CD14-positive monocyte (primary cell): ENCODE measurements around the gene PPP2R2C. TPM values are rescaled to one million over a fixed set of nuclear protein-coding genes. Genes with fewer than 3 reads are reported as not detected.

Experiments
- DNase-seq, 3 donors: peaks; one replicate each; pipeline ENCODE4 v3.0.0-alpha.2; 2011 to 2022
- H2AFZ ChIP-seq: 2 replicates; pipeline ENCODE4 v1.6.0; 2012; ENCODE audit warnings: mild to moderate bottlenecking, low read depth, low read length, inconsistent platforms; ENCODE audit not compliant: insufficient read depth, poor library complexity, severe bottlenecking
- H3K27ac ChIP-seq, 2 donors: 1 replicate in 1 of 2; 2 replicates in 1 of 2; pipeline ENCODE4 v1.5.1; 2012 to 2013; ENCODE audit warnings: low read length in 2 of 2, control low read depth in 1 of 2, inconsistent platforms in 1 of 2, low read depth in 1 of 2, mild to moderate bottlenecking in 1 of 2
- H3K27me3 ChIP-seq, 2 donors: one replicate each; pipeline versions ENCODE4 v1.6.0 to v1.6.1; 2011 to 2013; ENCODE audit warnings: low read length in 2 of 2; ENCODE audit not compliant: control insufficient read depth in 2 of 2, insufficient read depth in 2 of 2
- H3K36me3 ChIP-seq, 2 donors: replicated peaks in 1 of 2; 1 replicate in 1 of 2; 2 replicates in 1 of 2; pipeline versions ENCODE4 v1.5.1 to v1.6.1; 2012 to 2013; ENCODE audit warnings: low read length in 2 of 2, control low read depth in 1 of 2, inconsistent platforms in 1 of 2, mild to moderate bottlenecking in 1 of 2; ENCODE audit not compliant: insufficient read depth in 2 of 2, control insufficient read depth in 1 of 2
- H3K4me1 ChIP-seq, 2 donors: 1 replicate in 1 of 2; 2 replicates in 1 of 2; pipeline versions ENCODE4 v1.5.1 to v1.6.1; 2012 to 2013; ENCODE audit warnings: low read length in 2 of 2, control low read depth in 1 of 2, inconsistent platforms in 1 of 2, mild to moderate bottlenecking in 1 of 2, moderate library complexity in 1 of 2; ENCODE audit not compliant: insufficient read depth in 2 of 2, control insufficient read depth in 1 of 2
- H3K4me2 ChIP-seq: replicated peaks from 2 replicates; pipeline ENCODE3; 2012; ENCODE audit warnings: low read length, moderate library complexity, mild to moderate bottlenecking; ENCODE audit not compliant: poor library complexity, severe bottlenecking; ENCODE audit errors: extremely low read depth
- H3K4me3 ChIP-seq, 3 experiments: fragments of 200-600 bp in 1 of 3; sonication (generic) in 1 of 3; replicated peaks in 1 of 3; 1 replicate in 2 of 3; 2 replicates in 1 of 3; pipeline ENCODE4 v1.5.1; 2011 to 2013; ENCODE audit warnings: low read length in 3 of 3, mild to moderate bottlenecking in 3 of 3, control low read depth in 2 of 3, low read depth in 2 of 3, inconsistent platforms in 1 of 3, moderate library complexity in 1 of 3
- H3K79me2 ChIP-seq: 2 replicates; pipeline ENCODE4 v1.6.0; 2012; ENCODE audit warnings: mild to moderate bottlenecking, control low read depth, inconsistent platforms, low read length, moderate library complexity; ENCODE audit not compliant: insufficient read depth
- H3K9ac ChIP-seq: 2 replicates; pipeline ENCODE4 v1.6.0; 2017; ENCODE audit warnings: low read length, mild to moderate bottlenecking; ENCODE audit not compliant: insufficient read depth, poor library complexity, severe bottlenecking
- H3K9me3 ChIP-seq, 2 donors: replicated peaks in 1 of 2; 1 replicate in 1 of 2; 2 replicates in 1 of 2; pipeline versions ENCODE4 v1.5.1 to v1.6.1; 2012 to 2013; ENCODE audit warnings: low read length in 2 of 2, control low read depth in 1 of 2; ENCODE audit not compliant: control insufficient read depth in 1 of 2, insufficient read depth in 1 of 2
- H4K20me1 ChIP-seq: 2 replicates; pipeline ENCODE4 v1.6.0; 2012; ENCODE audit warnings: mild to moderate bottlenecking, low read length, control low read depth, moderate library complexity; ENCODE audit not compliant: insufficient read depth
- H3K27ac Mint-ChIP-seq, 7 donors: one replicate each; pipeline ENCODE4 v1.8.0; 2020; ENCODE audit warnings: mild to moderate bottlenecking in 7 of 7, mixed read lengths in 7 of 7, moderate library complexity in 6 of 7, inconsistent platforms in 2 of 7
- H3K27me3 Mint-ChIP-seq, 3 donors: one replicate each; pipeline ENCODE4 v1.8.0; 2021 to 2022; ENCODE audit warnings: low read depth in 3 of 3, mild to moderate bottlenecking in 3 of 3, mixed read lengths in 3 of 3, moderate library complexity in 3 of 3, inconsistent platforms in 1 of 3
- H3K36me3 Mint-ChIP-seq, 2 donors: one replicate each; pipeline ENCODE4 v1.8.0; 2020; ENCODE audit warnings: mixed read lengths in 2 of 2, inconsistent platforms in 1 of 2, mild to moderate bottlenecking in 1 of 2
- H3K4me1 Mint-ChIP-seq: one replicate; pipeline ENCODE4 v1.8.0; 2020; ENCODE audit warnings: mild to moderate bottlenecking, mixed read lengths
- H3K4me3 Mint-ChIP-seq, 2 donors: one replicate each; pipeline ENCODE4 v1.8.0; 2020; ENCODE audit warnings: mild to moderate bottlenecking in 2 of 2, mixed read lengths in 2 of 2, moderate library complexity in 1 of 2
- H3K9me3 Mint-ChIP-seq, 7 donors: one replicate each; pipeline ENCODE4 v1.8.0; 2020 to 2022; ENCODE audit warnings: mixed read lengths in 7 of 7, mild to moderate bottlenecking in 6 of 7, moderate library complexity in 6 of 7, inconsistent platforms in 2 of 7
- CTCF ChIP-seq: fragments of 200-600 bp; IDR thresholded peaks from one replicate; pipeline ENCODE4 v1.8.0; 2022; ENCODE audit warnings: antibody characterized with exemption, mild to moderate bottlenecking
- WGBS: methylation state at CpG from one replicate; pipeline ENCODE4 v1.1.5; 2013; ENCODE audit warnings: missing lambda C conversion rate; ENCODE audit not compliant: insufficient coverage; 5-methylcytosine and 5-hydroxymethylcytosine counted together
- intact Hi-C, 2 donors: fragments of 100-400 bp; cut with micrococcal nuclease; formaldehyde crosslinking; loops; one replicate each; pipeline versions ENCODE4 v1.15.0 to v1.15.1; 2023
- polyA plus RNA-seq, 3 donors: library from polyadenylated mRNA; depleted of rRNA in 1 of 3; unstranded in 2 of 3; stranded (reverse) in 1 of 3; fragments of 300-500 nt in 2 of 3; fragments of >200 nt in 1 of 3; fragmentation: Illumina TruSeq in 2 of 3; gene quantifications; 1 replicate in 2 of 3; 2 replicates in 1 of 3; pipeline ENCODE4 v1.2.3, GENCODE V29; 2012 to 2021

PPP2R2C gene
- polyA plus RNA-seq, 3 donors = not detected

GRCh38 chr4:6334203-6334887 lies 138.1 kb downstream of the PPP2R2C start:
- Mint-ChIP-seq H3K27ac (no peak overlapping the region), H3K4me3 (no peak overlapping the region), H3K36me3 (no peaks in the 10 kb centered on the region), H3K9me3 (peaks cover 3 to 26% (median 12%) of the 10 kb centered on the region in 7 donors), H3K27me3 (peaks cover 18 to 28% (median 22%) of the 10 kb centered on the region in 3 donors), H3K4me1 (peaks cover 8% of the 10 kb centered on the region)
- no peak overlapping the region for H3K27ac ChIP-seq
- TF ChIP-seq CTCF = peak; percentile 21
- no peak for DNase-seq
- no peaks in the 10 kb centered on the region for H4K20me1 ChIP-seq
- no peaks in the 10 kb centered on the region for H3K4me1 ChIP-seq
- H2AFZ ChIP-seq = no peak overlapping the region
- H3K4me2 ChIP-seq = no peak overlapping the region
- H3K79me2 ChIP-seq = no peaks in the 10 kb centered on the region
- H3K9ac ChIP-seq = no peak overlapping the region
- H3K4me3 ChIP-seq = no peak overlapping the region
- H3K36me3 ChIP-seq = no peaks in the 10 kb centered on the region
- 85% methylated on average over 3 of the region's 5 CpGs for WGBS
- H3K9me3 ChIP-seq = peaks cover 0 to 17% of the 10 kb centered on the region in 2 donors
- intact Hi-C loops = no loop called here
- H3K27me3 ChIP-seq = peaks cover 0 to 18% of the 10 kb centered on the region in 2 donors

GRCh38 chr4:6333301-6334202 lies 138.9 kb downstream of the PPP2R2C start:
- peaks cover 3 to 26% (median 12%) of the 10 kb centered on the region in 7 donors for H3K9me3 Mint-ChIP-seq
- peaks cover 13 to 24% (median 22%) of the 10 kb centered on the region in 3 donors for H3K27me3 Mint-ChIP-seq
- Histone ChIP-seq H2AFZ (no peak overlapping the region), H3K27ac (no peak overlapping the region), H3K9me3 (peaks cover 0 to 17% of the 10 kb centered on the region in 2 donors), H3K27me3 (peaks cover 0 to 13% of the 10 kb centered on the region in 2 donors), H4K20me1 (no peaks in the 10 kb centered on the region), H3K36me3 (no peaks in the 10 kb centered on the region), H3K79me2 (no peaks in the 10 kb centered on the region), H3K4me3 (no peak overlapping the region), H3K4me1 (no peaks in the 10 kb centered on the region), H3K4me2 (no peak overlapping the region), H3K9ac (no peak overlapping the region)
- no peak for DNase-seq
- no peaks in the 10 kb centered on the region for H3K36me3 Mint-ChIP-seq
- H3K4me1 Mint-ChIP-seq = peaks cover 8% of the 10 kb centered on the region
- intact Hi-C loops = no loop called here
- TF ChIP-seq CTCF = peak; percentile 71
- WGBS = 93% methylated on average over 17 of the region's 19 CpGs
- H3K4me3 Mint-ChIP-seq = no peak overlapping the region
- no peak overlapping the region for H3K27ac Mint-ChIP-seq
